IMR-90 (cell line): ENCODE results near the gene AUTS2. TPM values are rescaled to one million over a fixed set of nuclear protein-coding genes. Genes with fewer than 3 reads are reported as not detected.

Experiments used
- ATAC-seq: fragments of 200-7000 bp; cut with Tn5 transposase; 2 replicates; pipeline ENCODE4 v1.9.1; 2020; ENCODE audit warnings: low read depth, mild to moderate bottlenecking, moderate library complexity
- BruUV-seq: library from RNA; stranded (reverse); fragments of 400-500 nt; replicated peaks from 2 replicates; lab custom pipeline; 2021; lab: Mats Ljungman, UMichigan
- CTCF ChIA-PET: fragments of 300-600 bp; formaldehyde crosslinking; extraction: SDS; loops from one replicate; lab custom pipeline; 2021; ENCODE audit warnings: antibody characterized with exemption; lab: Yijun Ruan, JAX
- POLR2A ChIA-PET: fragments of 300-600 bp; sonication (Branson Sonifier 250); formaldehyde crosslinking; loops from one replicate; lab custom pipeline; 2022; ENCODE audit warnings: antibody characterized with exemption; ENCODE audit not compliant: unreplicated experiment; lab: Charles Lee
- DNase-seq: peaks from one replicate; pipeline ENCODE4 v3.0.0; 2013
- H2AFZ ChIP-seq: replicated peaks from 2 replicates; pipeline ENCODE3; 2013; ENCODE audit warnings: low read length, mild to moderate bottlenecking; ENCODE audit not compliant: poor library complexity
- H2AK5ac ChIP-seq: 2 replicates; pipeline ENCODE4 v1.6.1; 2013; ENCODE audit warnings: low read depth, low read length, inconsistent platforms
- H2AK9ac ChIP-seq: replicated peaks from 2 replicates; pipeline ENCODE3; 2013; ENCODE audit warnings: mild to moderate bottlenecking, low read depth, low read length, moderate library complexity; ENCODE audit not compliant: poor library complexity
- H2BK120ac ChIP-seq: 2 replicates; pipeline ENCODE4 v1.6.1; 2013; ENCODE audit warnings: low read depth, low read length, inconsistent platforms
- H2BK15ac ChIP-seq: 3 replicates; pipeline ENCODE4 v1.6.1; 2013; ENCODE audit warnings: low read depth, low read length, inconsistent platforms
- H2BK20ac ChIP-seq: 2 replicates; pipeline ENCODE4 v1.6.1; 2013; ENCODE audit warnings: low read depth, mild to moderate bottlenecking, inconsistent platforms, low read length, moderate library complexity
- H2BK5ac ChIP-seq: 2 replicates; pipeline ENCODE4 v1.6.1; 2013; ENCODE audit warnings: mild to moderate bottlenecking, low read depth, low read length, inconsistent platforms; ENCODE audit not compliant: poor library complexity, severe bottlenecking
- H3K14ac ChIP-seq: replicated peaks from 2 replicates; pipeline ENCODE4 v1.6.1; 2013; ENCODE audit warnings: low read depth, low read length, inconsistent platforms
- H3K18ac ChIP-seq: 2 replicates; pipeline ENCODE4 v1.6.1; 2013; ENCODE audit warnings: low read depth, low read length, control low read depth
- H3K23ac ChIP-seq: 2 replicates; pipeline ENCODE4 v1.6.1; 2013; ENCODE audit warnings: low read depth, low read length, inconsistent platforms
- H3K27ac ChIP-seq: 2 replicates; pipeline ENCODE4 v1.5.1; 2013; ENCODE audit warnings: mild to moderate bottlenecking, control low read depth, low read length; ENCODE audit not compliant: insufficient read depth
- H3K27me3 ChIP-seq: 2 replicates; pipeline ENCODE4 v1.6.1; 2013; ENCODE audit warnings: low read length; ENCODE audit not compliant: control insufficient read depth, insufficient read depth
- H3K36me3 ChIP-seq: 2 replicates; pipeline ENCODE4 v1.6.1; 2013; ENCODE audit warnings: low read length, mixed read lengths; ENCODE audit not compliant: control insufficient read depth, insufficient read depth
- H3K4ac ChIP-seq: 2 replicates; pipeline ENCODE4 v1.6.1; 2013; ENCODE audit warnings: low read depth, low read length, inconsistent platforms
- H3K4me1 ChIP-seq: 2 replicates; pipeline ENCODE4 v1.6.1; 2013; ENCODE audit warnings: low read length, mixed read lengths; ENCODE audit not compliant: control insufficient read depth, insufficient read depth
- H3K4me2 ChIP-seq: 2 replicates; pipeline ENCODE4 v1.6.1; 2013; ENCODE audit warnings: low read depth, mild to moderate bottlenecking, control low read depth, low read length, moderate library complexity
- H3K4me3 ChIP-seq: 2 replicates; pipeline ENCODE4 v1.5.1; 2013; ENCODE audit warnings: low read depth, mild to moderate bottlenecking, control low read depth, low read length, moderate library complexity; ENCODE audit not compliant: insufficient read depth
- H3K56ac ChIP-seq: 2 replicates; pipeline ENCODE4 v1.6.1; 2013; ENCODE audit warnings: low read length, inconsistent platforms; ENCODE audit not compliant: insufficient read depth; ENCODE audit errors: extremely low read depth
- H3K79me1 ChIP-seq, 2 experiments: 2 replicates each; pipeline ENCODE4 v1.6.1; 2013; ENCODE audit warnings: low read length in 2 of 2, inconsistent platforms in 1 of 2, low read depth in 1 of 2
- H3K9ac ChIP-seq: 2 replicates; pipeline ENCODE4 v1.6.1; 2013; ENCODE audit warnings: low read depth, low read length, control low read depth
- H3K9me1 ChIP-seq: 2 replicates; pipeline ENCODE4 v1.6.1; 2013; ENCODE audit warnings: low read length, inconsistent platforms; ENCODE audit not compliant: insufficient read depth
- H3K9me3 ChIP-seq: 2 replicates; pipeline ENCODE4 v1.6.1; 2013; ENCODE audit warnings: low read length; ENCODE audit not compliant: control insufficient read depth, insufficient read depth
- H4K20me1 ChIP-seq: 2 replicates; pipeline ENCODE4 v1.6.1; 2013; ENCODE audit warnings: low read length, inconsistent platforms; ENCODE audit not compliant: insufficient read depth
- H4K5ac ChIP-seq: 2 replicates; pipeline ENCODE4 v1.6.1; 2013; ENCODE audit warnings: mild to moderate bottlenecking, low read depth, low read length, control low read depth
- H4K8ac ChIP-seq, 2 experiments: 2 replicates each; pipeline ENCODE4 v1.6.1; 2013; ENCODE audit warnings: low read depth in 2 of 2, low read length in 2 of 2, control low read depth in 1 of 2, inconsistent platforms in 1 of 2
- H4K91ac ChIP-seq: 2 replicates; pipeline ENCODE4 v1.6.1; 2013; ENCODE audit warnings: low read depth, low read length, inconsistent platforms; ENCODE audit not compliant: insufficient read depth
- BHLHE40 ChIP-seq: fragments of 150-350 bp; IDR thresholded peaks from 2 replicates; pipeline ENCODE4 v1.6.1; 2016; ENCODE audit warnings: mild to moderate bottlenecking, low read depth, low read length
- CEBPB ChIP-seq: IDR thresholded peaks from 2 replicates; pipeline ENCODE4 v1.6.1; 2012; ENCODE audit warnings: low read depth, low read length, improper control_type of control experiment
- CHD1 ChIP-seq: IDR thresholded peaks from 2 replicates; pipeline ENCODE4 v1.6.1; 2012; ENCODE audit warnings: low read depth, low read length, improper control_type of control experiment
- CTCF ChIP-seq: conservative IDR thresholded peaks from 2 replicates; pipeline ENCODE4 v1.5.1; 2012; ENCODE audit warnings: mild to moderate bottlenecking, low read depth, low read length, improper control_type of control experiment
- ELK1 ChIP-seq: fragments of 150-350 bp; IDR thresholded peaks from 2 replicates; pipeline ENCODE4 v1.6.1; 2016; ENCODE audit warnings: low read depth, mild to moderate bottlenecking, low read length, moderate library complexity, borderline replicate concordance
- FOS ChIP-seq: fragments of 150-350 bp; IDR thresholded peaks from 2 replicates; pipeline ENCODE4 v1.6.1; 2016; ENCODE audit warnings: low read depth, low read length
- MAFK ChIP-seq: IDR thresholded peaks from 2 replicates; pipeline ENCODE4 v1.6.1; 2012; ENCODE audit warnings: low read depth, low read length, improper control_type of control experiment
- MAZ ChIP-seq: IDR thresholded peaks from 2 replicates; pipeline ENCODE4 v1.6.1; 2012; ENCODE audit warnings: low read depth, mild to moderate bottlenecking, low read length, improper control_type of control experiment, moderate library complexity, borderline replicate concordance
- MXI1 ChIP-seq: IDR thresholded peaks from 2 replicates; pipeline ENCODE4 v1.6.1; 2012; ENCODE audit warnings: low read depth, mild to moderate bottlenecking, low read length, moderate library complexity, borderline replicate concordance
- NFE2L2 ChIP-seq: fragments of 150-350 bp; IDR thresholded peaks from 2 replicates; pipeline ENCODE4 v1.6.1; 2016; ENCODE audit warnings: low read depth, mild to moderate bottlenecking, low read length
- POLR2A ChIP-seq: IDR thresholded peaks from 2 replicates; pipeline ENCODE4 v1.6.1; 2012; ENCODE audit warnings: mild to moderate bottlenecking, low read depth, low read length
- RCOR1 ChIP-seq: IDR thresholded peaks from 2 replicates; pipeline ENCODE4 v1.6.1; 2012; ENCODE audit warnings: mild to moderate bottlenecking, low read length, improper control_type of control experiment; ENCODE audit not compliant: insufficient replicate concordance
- SMC3 ChIP-seq: fragments of 150-350 bp; IDR thresholded peaks from 2 replicates; pipeline ENCODE4 v1.6.1; 2016; ENCODE audit warnings: low read depth, mild to moderate bottlenecking, antibody characterized with exemption, low read length, moderate library complexity
- WGBS, 2 experiments: methylation state at CpG; one replicate each; pipeline versions ENCODE4 v1.1.5 to v1.1.7; 2013; ENCODE audit warnings: missing lambda C conversion rate in 2 of 2; ENCODE audit not compliant: insufficient read length in 1 of 2; ENCODE audit errors: extremely low coverage in 2 of 2; 5-methylcytosine and 5-hydroxymethylcytosine counted together
- dilution Hi-C: fragments of 300-500 bp; cut with HindIII; formaldehyde crosslinking; loops from one replicate; pipeline ENCODE4 v1.14.3; 2018; ENCODE audit warnings: low sequenced_read_pairs; ENCODE audit not compliant: unreplicated experiment
- in situ Hi-C: fragments of 300-500 bp; cut with MboI; formaldehyde crosslinking; loops from 3 replicates; pipeline ENCODE4 v1.14.3; 2019; ENCODE audit warnings: low sequenced_read_pairs, inconsistent platforms, mixed read lengths
- intact Hi-C: fragments of 100-400 bp; cut with micrococcal nuclease; formaldehyde crosslinking; loops from 2 replicates; pipeline ENCODE4 v1.10.0; 2022
- polyA plus RNA-seq, 3 experiments: library from polyadenylated mRNA; depleted of rRNA; stranded (reverse); fragments of >200 nt; gene quantifications; 2 replicates each; pipeline ENCODE4 v1.2.3, GENCODE V29; 2012; ENCODE audit warnings: low replicate concordance in 1 of 3
- total RNA-seq: library from RNA; depleted of rRNA; stranded (reverse); fragments of >200 nt; gene quantifications from 2 replicates; pipeline ENCODE4 v1.2.3, GENCODE V29; 2012

The AUTS2 gene
- total and polyA plus RNA-seq, 2 of the 4 experiments (the other 2 are of a cell fraction): 0.90 to 3.0 TPM

GRCh38 chr7:70292716-70293115, 694.4 kb downstream of the AUTS2 start:
- H3K4me3 ChIP-seq: no peak overlapping the region
- H2BK20ac ChIP-seq: no peak overlapping the region
- no peaks in the 10 kb centered on the region for H3K36me3 ChIP-seq
- H3K9me1 ChIP-seq: no peaks in the 10 kb centered on the region
- no peak overlapping the region for H2AK5ac ChIP-seq
- H3K23ac ChIP-seq: no peak overlapping the region
- CTCF ChIA-PET: no interaction called here
- H4K91ac ChIP-seq: no peak overlapping the region
- BruUV-seq: no TSS peak
- no peaks in the 10 kb centered on the region for H3K9me3 ChIP-seq
- H3K27ac ChIP-seq: no peak overlapping the region
- H3K4me1 ChIP-seq: no peaks in the 10 kb centered on the region
- no peak overlapping the region for H3K18ac ChIP-seq
- TF ChIP-seq ELK1 (no peak), MXI1 (no peak), SMC3 (no peak), BHLHE40 (no peak), CEBPB (no peak), RCOR1 (no peak), MAZ (no peak), FOS (no peak), MAFK (no peak), CHD1 (no peak), NFE2L2 (no peak), POLR2A (no peak), CTCF (no peak)
- no peaks in the 10 kb centered on the region for H4K20me1 ChIP-seq
- no peak overlapping the region for H2AK9ac ChIP-seq
- ATAC-seq (no peak), DNase-seq (no peak)
- H3K27me3 ChIP-seq: no peaks in the 10 kb centered on the region
- no peak overlapping the region for H2BK5ac ChIP-seq
- no peak overlapping the region for H3K9ac ChIP-seq
- intact Hi-C loops (no loop called here), in situ Hi-C loops (no loop called here), dilution Hi-C loops (no loop called here)
- H3K79me1 ChIP-seq: no peaks in the 10 kb centered on the region
- no peak overlapping the region for H3K4ac ChIP-seq
- H2BK120ac ChIP-seq: no peak overlapping the region
- WGBS, 2 experiments: no CpG with 5 or more reads among the region's 5 CpGs
- POLR2A ChIA-PET: no interaction called here
- no peak overlapping the region for H2BK15ac ChIP-seq
- H3K56ac ChIP-seq: no peak overlapping the region
- no peak overlapping the region for H4K8ac ChIP-seq
- no peak overlapping the region for H4K5ac ChIP-seq
- H3K4me2 ChIP-seq: no peak overlapping the region
- no peak overlapping the region for H3K14ac ChIP-seq
- H2AFZ ChIP-seq: no peak overlapping the region
